B cell (primary cell): ENCODE results near the gene BROX.

Source experiments
- CTCF ChIP-seq: fragments of 200-600 bp; IDR thresholded peaks from one replicate; pipeline ENCODE4 v1.8.0; 2022; ENCODE audit warnings: antibody characterized with exemption, mild to moderate bottlenecking
- EZH2 ChIP-seq: IDR thresholded peaks from 2 replicates; pipeline ENCODE4 v1.6.1; 2012; ENCODE audit warnings: borderline replicate concordance, low read depth, mild to moderate bottlenecking, moderate library complexity, low read length; ENCODE audit not compliant: insufficient read depth, poor library complexity, severe bottlenecking

- TF ChIP-seq CTCF (no peak), EZH2 (no peak)
Observed at GRCh38 chr1:222767152-222767571, 54.8 kb downstream of the BROX start.
